ENCODE measurements around the gene NUDT3.

DNA sequence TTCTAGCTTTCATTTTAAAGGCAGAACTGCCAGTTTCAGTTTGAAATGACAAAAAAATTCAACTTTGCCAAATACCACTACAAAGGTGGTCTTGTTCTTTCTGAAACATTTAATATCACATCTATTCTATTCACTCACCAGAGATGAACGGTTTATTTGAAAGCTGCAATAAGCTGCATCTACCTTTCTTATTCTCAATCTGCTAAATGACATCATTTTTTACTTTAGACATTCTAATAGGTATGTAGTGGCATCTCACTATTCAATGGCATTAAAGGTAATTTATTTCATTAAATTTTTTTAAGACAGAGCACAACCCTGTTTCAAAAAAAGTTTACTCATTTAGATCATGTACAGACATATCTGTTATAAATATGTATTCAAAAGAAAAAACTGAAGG lies 77.2 kb downstream of the NUDT3 start:
- TF ChIP-seq, protein P1, sequence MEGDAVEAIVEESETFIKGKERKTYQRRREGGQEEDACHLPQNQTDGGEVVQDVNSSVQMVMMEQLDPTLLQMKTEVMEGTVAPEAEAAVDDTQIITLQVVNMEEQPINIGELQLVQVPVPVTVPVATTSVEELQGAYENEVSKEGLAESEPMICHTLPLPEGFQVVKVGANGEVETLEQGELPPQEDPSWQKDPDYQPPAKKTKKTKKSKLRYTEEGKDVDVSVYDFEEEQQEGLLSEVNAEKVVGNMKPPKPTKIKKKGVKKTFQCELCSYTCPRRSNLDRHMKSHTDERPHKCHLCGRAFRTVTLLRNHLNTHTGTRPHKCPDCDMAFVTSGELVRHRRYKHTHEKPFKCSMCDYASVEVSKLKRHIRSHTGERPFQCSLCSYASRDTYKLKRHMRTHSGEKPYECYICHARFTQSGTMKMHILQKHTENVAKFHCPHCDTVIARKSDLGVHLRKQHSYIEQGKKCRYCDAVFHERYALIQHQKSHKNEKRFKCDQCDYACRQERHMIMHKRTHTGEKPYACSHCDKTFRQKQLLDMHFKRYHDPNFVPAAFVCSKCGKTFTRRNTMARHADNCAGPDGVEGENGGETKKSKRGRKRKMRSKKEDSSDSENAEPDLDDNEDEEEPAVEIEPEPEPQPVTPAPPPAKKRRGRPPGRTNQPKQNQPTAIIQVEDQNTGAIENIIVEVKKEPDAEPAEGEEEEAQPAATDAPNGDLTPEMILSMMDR (IDR thresholded peaks at IDR 0.05 in 4 of 5, conservative IDR thresholded peaks at IDR 0.05 in 1 of 5), result no peak
- no peak for TF ChIP-seq POLR2A (IDR thresholded peaks at IDR 0.05)

Data from gastrocnemius medialis (tissue), 4 donors.